IPS DF 6.9 (cell line): ENCODE measurements around the gene OR52J3.

Experiments
- DNase-seq: peaks from one replicate; pipeline ENCODE4 v3.0.0-alpha.2; 2013; ENCODE audit warnings: low read depth, low spot score
- H3K27ac ChIP-seq: one replicate; pipeline ENCODE4 v1.5.1; 2013; ENCODE audit warnings: low read length, control low read depth
- H3K27me3 ChIP-seq: 2 replicates; pipeline ENCODE4 v1.6.1; 2013; ENCODE audit warnings: mild to moderate bottlenecking, low read length; ENCODE audit not compliant: control insufficient read depth, insufficient read depth
- H3K36me3 ChIP-seq: 2 replicates; pipeline ENCODE4 v1.6.1; 2013; ENCODE audit warnings: low read length; ENCODE audit not compliant: control insufficient read depth, insufficient read depth
- H3K4me1 ChIP-seq: 2 replicates; pipeline ENCODE4 v1.6.1; 2013; ENCODE audit warnings: low read length; ENCODE audit not compliant: control insufficient read depth, insufficient read depth
- H3K4me3 ChIP-seq: 2 replicates; pipeline ENCODE4 v1.5.1; 2013; ENCODE audit warnings: mild to moderate bottlenecking, low read length
- H3K9me3 ChIP-seq: 2 replicates; pipeline ENCODE4 v1.6.1; 2013; ENCODE audit warnings: low read length, inconsistent platforms; ENCODE audit not compliant: control insufficient read depth, insufficient read depth
- WGBS: extraction: QIAGEN DNeasy Blood & Tissue Kit; methylation state at CpG from one replicate; pipeline ENCODE4 v1.1.7; 2013; ENCODE audit warnings: mixed read lengths, missing lambda C conversion rate; ENCODE audit not compliant: insufficient read length, insufficient coverage; 5-methylcytosine and 5-hydroxymethylcytosine counted together

The OR52J3 gene

DNA sequence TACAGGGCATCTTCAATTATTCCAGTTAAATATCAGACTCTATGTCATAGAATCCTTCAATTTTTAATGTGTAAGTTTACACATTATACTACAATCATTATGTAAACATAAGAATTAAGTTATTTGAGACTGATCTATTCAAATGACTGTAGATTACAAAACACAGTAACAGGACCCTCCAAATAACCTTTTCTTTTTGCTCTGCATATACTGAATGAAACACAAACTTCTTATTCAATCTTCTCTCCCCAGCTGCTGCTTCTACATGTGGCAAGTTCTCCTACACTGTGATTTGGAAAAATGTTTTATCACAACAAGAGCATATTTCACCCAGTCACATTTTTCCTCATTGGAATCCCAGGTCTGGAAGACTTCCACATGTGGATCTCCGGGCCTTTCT is at the start of gene OR52J3:
Gene OR52J3 (plus strand): TSS at position 301 of the 400 bp plus-strand sequence. CDS start 0 bp downstream, at position 301.
- DNase-seq = no peak
- no CpG with 5 or more reads among the region's 1 CpG for WGBS

GRCh38 chr11:5004424-5005274 is 41.7 kb upstream of the OR52J3 start:
- Histone ChIP-seq H3K4me3 (no peak overlapping the region), H3K9me3 (no peaks in the 10 kb centered on the region), H3K36me3 (no peaks in the 10 kb centered on the region), H3K4me1 (no peaks in the 10 kb centered on the region), H3K27ac (no peak overlapping the region), H3K27me3 (no peaks in the 10 kb centered on the region)
- no peak for DNase-seq
- WGBS = no CpG with 5 or more reads among the region's 6 CpGs

More for the DNA sequence above, at the start of gene OR52J3:
- no peaks in the 10 kb centered on the region for H3K27me3 ChIP-seq
- H3K9me3 ChIP-seq = no peaks in the 10 kb centered on the region
- H3K4me1 ChIP-seq = no peaks in the 10 kb centered on the region
- H3K27ac ChIP-seq = no peak within 1 kb of the TSS
- H3K36me3 ChIP-seq = no peaks in the 10 kb centered on the region
- no peak within 1 kb of the TSS for H3K4me3 ChIP-seq

DNA sequence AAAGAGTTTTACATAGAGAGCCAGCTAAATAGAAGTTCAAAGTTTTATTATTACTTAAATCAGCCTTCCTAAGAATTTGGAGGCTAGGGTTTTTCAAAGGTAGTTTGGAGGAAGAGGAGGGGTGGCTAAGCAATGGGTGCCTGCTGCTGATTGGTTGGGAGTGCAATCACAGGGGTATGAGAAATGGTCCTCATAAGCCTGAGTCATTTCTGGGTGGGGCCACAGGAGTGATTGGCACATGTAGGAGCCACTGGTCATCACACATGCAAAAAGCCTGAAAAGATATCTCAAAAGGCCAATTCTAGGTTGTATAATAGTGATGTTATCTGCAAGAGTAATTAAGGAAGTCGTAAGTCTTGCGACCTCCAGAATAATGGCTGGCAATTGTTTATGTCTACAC is 38.8 kb upstream of the OR52J3 start:
- H3K36me3 ChIP-seq = no peaks in the 10 kb centered on the region
- WGBS = no CpG with 5 or more reads among the region's 2 CpGs
- no peak for DNase-seq
- no peak overlapping the region for H3K4me3 ChIP-seq
- no peaks in the 10 kb centered on the region for H3K27me3 ChIP-seq
- no peaks in the 10 kb centered on the region for H3K9me3 ChIP-seq
- no peaks in the 10 kb centered on the region for H3K4me1 ChIP-seq
- no peak overlapping the region for H3K27ac ChIP-seq

DNA sequence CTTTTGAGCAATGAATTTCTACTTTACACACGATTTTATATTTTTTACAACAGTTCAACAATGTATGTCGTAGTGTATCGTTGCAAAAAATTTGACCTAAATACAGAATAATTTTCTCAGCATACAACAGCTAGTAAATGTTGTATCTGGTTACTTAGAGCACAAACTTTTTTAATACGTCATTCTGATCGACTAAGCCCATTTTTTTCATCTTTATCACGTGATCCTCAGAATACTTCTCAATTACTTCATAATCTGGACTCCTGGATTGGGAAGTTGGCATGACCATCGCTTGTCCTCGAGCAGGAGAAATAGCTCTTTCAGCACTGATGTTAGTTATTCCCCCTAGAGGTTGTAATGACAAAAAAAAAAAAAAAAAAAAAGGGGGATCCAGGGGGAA is 35.1 kb upstream of the OR52J3 start:
- no peaks in the 10 kb centered on the region for H3K9me3 ChIP-seq
- no peak overlapping the region for H3K4me3 ChIP-seq
- no peaks in the 10 kb centered on the region for H3K36me3 ChIP-seq
- H3K27ac ChIP-seq = no peak overlapping the region
- no CpG with 5 or more reads among the region's 8 CpGs for WGBS
- no peaks in the 10 kb centered on the region for H3K27me3 ChIP-seq
- DNase-seq = no peak
- no peaks in the 10 kb centered on the region for H3K4me1 ChIP-seq

DNA sequence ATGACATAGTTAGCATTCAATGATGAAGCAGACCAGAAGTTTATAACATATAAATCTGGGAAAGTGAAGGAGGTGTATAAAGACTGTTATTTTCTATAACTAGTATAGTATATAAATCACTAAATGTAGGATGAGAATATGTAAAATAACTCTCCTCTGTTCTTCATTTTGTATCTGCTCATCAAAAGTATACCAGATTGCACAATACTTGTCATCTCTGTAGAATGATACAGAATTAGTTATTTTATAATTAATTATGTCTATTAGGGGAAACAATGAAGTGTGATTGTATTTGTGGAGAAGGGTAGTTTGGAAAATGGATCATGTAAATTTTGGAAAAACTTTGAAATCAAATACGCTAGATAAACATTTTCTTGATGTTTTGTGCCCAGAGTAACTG is 33.3 kb upstream of the OR52J3 start:
- Histone ChIP-seq H3K4me1 (no peaks in the 10 kb centered on the region), H3K36me3 (no peaks in the 10 kb centered on the region), H3K4me3 (no peak overlapping the region), H3K27ac (no peak overlapping the region), H3K9me3 (no peaks in the 10 kb centered on the region), H3K27me3 (no peaks in the 10 kb centered on the region)
- 100% methylated on average over 1 of the region's 1 CpG for WGBS
- no peak for DNase-seq

DNA sequence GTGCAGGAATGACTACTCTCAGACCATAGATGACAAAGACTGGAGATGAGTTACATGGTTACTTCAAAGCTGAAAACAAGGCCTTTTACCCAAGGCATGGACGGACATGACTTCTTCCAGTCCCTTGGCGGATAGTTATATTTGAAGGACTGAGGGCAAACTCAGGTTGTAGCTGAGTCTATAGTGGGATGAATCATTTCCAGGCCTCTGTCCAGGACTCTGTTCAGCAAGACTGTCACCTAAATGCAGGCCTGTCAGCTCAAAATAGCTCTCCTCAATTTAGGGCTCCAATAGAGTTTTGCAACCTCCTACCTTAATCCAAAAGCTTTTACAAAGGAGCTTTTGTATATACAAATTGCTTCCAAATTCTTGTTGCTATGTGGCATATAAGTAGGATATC is 24.3 kb upstream of the OR52J3 start:
- Histone ChIP-seq H3K27ac (no peak overlapping the region), H3K4me3 (no peak overlapping the region), H3K36me3 (no peaks in the 10 kb centered on the region), H3K4me1 (no peaks in the 10 kb centered on the region), H3K9me3 (no peaks in the 10 kb centered on the region), H3K27me3 (no peaks in the 10 kb centered on the region)
- DNase-seq = no peak
- WGBS = no CpG with 5 or more reads among the region's 2 CpGs

DNA sequence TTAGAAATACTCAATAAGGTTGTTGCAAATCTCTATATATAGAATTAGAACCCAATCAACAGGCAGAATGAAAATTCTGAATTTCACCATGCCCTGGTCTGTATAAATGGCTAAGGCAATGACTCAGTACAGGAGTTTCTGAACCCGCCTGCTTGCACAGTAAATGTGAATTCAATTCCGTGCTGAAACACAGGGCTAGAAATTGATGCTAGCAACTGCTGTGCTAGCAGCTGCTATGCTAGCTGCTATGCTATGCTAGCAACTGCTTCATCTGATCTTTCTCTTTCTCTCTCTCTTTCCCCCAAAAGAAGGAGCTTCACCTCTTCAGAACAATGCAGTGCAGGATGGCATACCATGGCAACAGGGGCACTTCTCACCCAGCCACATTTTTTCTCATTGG is 9.7 kb upstream of the OR52J3 start:
- no peaks in the 10 kb centered on the region for H3K4me1 ChIP-seq
- no peak overlapping the region for H3K4me3 ChIP-seq
- H3K27ac ChIP-seq = no peak overlapping the region
- H3K36me3 ChIP-seq = no peaks in the 10 kb centered on the region
- no peaks in the 10 kb centered on the region for H3K27me3 ChIP-seq
- no CpG with 5 or more reads among the region's 2 CpGs for WGBS
- H3K9me3 ChIP-seq = no peaks in the 10 kb centered on the region
- no peak for DNase-seq

GRCh38 chr11:5037926-5038325 is 8.4 kb upstream of the OR52J3 start:
- Histone ChIP-seq H3K4me1 (no peaks in the 10 kb centered on the region), H3K27ac (no peak overlapping the region), H3K27me3 (no peaks in the 10 kb centered on the region), H3K4me3 (no peak overlapping the region), H3K36me3 (no peaks in the 10 kb centered on the region), H3K9me3 (no peaks in the 10 kb centered on the region)
- DNase-seq = no peak
- no CpG with 5 or more reads among the region's 2 CpGs for WGBS

DNA sequence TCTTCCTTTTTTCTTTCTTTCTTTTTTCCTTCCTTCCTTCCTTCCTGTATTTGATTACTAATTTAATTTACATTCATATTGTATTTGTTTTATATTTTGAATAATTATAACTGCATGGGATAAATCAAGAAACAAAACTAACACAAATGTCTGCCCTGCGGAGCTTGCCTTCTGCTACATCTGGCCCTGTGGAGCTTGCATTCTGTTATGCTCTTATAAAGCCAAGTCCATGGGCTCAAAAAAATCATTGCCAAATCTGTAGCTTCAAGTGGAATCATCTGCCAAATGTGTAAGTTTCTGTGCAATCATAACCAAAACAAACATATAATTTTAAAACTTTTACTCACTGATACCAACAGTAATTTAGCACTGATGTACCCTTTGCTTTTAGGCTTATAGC is 8.0 kb upstream of the OR52J3 start:
- Histone ChIP-seq H3K36me3 (no peaks in the 10 kb centered on the region), H3K9me3 (no peaks in the 10 kb centered on the region), H3K4me3 (no peak overlapping the region), H3K27ac (no peak overlapping the region), H3K27me3 (no peaks in the 10 kb centered on the region), H3K4me1 (no peaks in the 10 kb centered on the region)
- no CpG with 5 or more reads among the region's 1 CpG for WGBS
- no peak for DNase-seq

GRCh38 chr11:5040876-5041275 is 5.5 kb upstream of the OR52J3 start:
- no CpG with 5 or more reads among the region's 4 CpGs for WGBS
- no peaks in the 10 kb centered on the region for H3K9me3 ChIP-seq
- no peaks in the 10 kb centered on the region for H3K27me3 ChIP-seq
- H3K4me3 ChIP-seq = no peak overlapping the region
- H3K27ac ChIP-seq = no peak overlapping the region
- no peak for DNase-seq
- no peaks in the 10 kb centered on the region for H3K4me1 ChIP-seq
- no peaks in the 10 kb centered on the region for H3K36me3 ChIP-seq

- DNase-seq = no peak
- no peaks in the 10 kb centered on the region for H3K36me3 ChIP-seq
- no CpG with 5 or more reads among the region's 3 CpGs for WGBS
- H3K9me3 ChIP-seq = no peaks in the 10 kb centered on the region
- H3K4me3 ChIP-seq = no peak overlapping the region
- H3K27me3 ChIP-seq = no peaks in the 10 kb centered on the region
- H3K27ac ChIP-seq = no peak overlapping the region
- H3K4me1 ChIP-seq = no peaks in the 10 kb centered on the region
Observed at GRCh38 chr11:5042091-5042490, 4.2 kb upstream of the OR52J3 start.
